B cell (primary cell): Measurements from ENCODE around the gene OR10G3.

ENCODE experiments used
- CTCF ChIP-seq: fragments of 200-600 bp; IDR thresholded peaks from one replicate; pipeline ENCODE4 v1.8.0; 2022; ENCODE audit warnings: antibody characterized with exemption, mild to moderate bottlenecking
- EZH2 ChIP-seq: IDR thresholded peaks from 2 replicates; pipeline ENCODE4 v1.6.1; 2012; ENCODE audit warnings: borderline replicate concordance, low read depth, mild to moderate bottlenecking, moderate library complexity, low read length; ENCODE audit not compliant: insufficient read depth, poor library complexity, severe bottlenecking

GRCh38 chr14:21528381-21529348 is 51.2 kb downstream of the OR10G3 start:
- TF ChIP-seq CTCF = no peak
- no peak for TF ChIP-seq EZH2
